ENCODE data around the gene OR7C2. TPM values are rescaled to one million over a fixed set of nuclear protein-coding genes. Genes with fewer than 3 reads are reported as not detected.

OR7C2 gene
- polyA plus RNA-seq, 4 donors, result not detected

DNA sequence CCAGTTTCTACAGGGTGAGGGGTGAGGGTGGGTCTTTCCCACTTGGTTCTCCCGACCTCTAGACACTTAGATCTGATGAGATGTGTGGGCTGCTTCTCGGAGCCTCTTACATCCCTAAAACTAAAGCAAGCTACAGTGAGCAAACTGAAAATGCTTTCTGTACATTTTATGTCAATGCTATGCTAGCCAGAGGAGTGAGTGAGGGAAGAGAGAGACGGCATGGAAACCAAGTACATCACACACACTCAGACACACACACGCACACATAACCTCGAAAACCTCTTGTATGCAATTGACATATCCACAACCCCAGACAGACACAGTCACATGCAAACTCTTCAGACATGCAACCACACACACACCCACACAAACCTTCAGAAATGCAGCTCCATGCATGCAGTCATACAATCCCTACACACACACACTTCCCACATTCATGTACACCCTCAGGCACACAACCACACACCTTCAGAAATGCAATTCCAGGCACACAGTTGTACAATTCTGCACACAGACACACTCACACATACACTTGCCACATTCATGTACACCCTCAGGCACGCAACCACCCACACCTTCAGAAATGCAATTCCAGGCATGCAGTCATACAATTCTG is 37.0 kb downstream of the OR7C2 start:
- DNase-seq (ENCODE audit: low read depth in 4 of 4, low spot score in 2 of 4), result no peak

DNA sequence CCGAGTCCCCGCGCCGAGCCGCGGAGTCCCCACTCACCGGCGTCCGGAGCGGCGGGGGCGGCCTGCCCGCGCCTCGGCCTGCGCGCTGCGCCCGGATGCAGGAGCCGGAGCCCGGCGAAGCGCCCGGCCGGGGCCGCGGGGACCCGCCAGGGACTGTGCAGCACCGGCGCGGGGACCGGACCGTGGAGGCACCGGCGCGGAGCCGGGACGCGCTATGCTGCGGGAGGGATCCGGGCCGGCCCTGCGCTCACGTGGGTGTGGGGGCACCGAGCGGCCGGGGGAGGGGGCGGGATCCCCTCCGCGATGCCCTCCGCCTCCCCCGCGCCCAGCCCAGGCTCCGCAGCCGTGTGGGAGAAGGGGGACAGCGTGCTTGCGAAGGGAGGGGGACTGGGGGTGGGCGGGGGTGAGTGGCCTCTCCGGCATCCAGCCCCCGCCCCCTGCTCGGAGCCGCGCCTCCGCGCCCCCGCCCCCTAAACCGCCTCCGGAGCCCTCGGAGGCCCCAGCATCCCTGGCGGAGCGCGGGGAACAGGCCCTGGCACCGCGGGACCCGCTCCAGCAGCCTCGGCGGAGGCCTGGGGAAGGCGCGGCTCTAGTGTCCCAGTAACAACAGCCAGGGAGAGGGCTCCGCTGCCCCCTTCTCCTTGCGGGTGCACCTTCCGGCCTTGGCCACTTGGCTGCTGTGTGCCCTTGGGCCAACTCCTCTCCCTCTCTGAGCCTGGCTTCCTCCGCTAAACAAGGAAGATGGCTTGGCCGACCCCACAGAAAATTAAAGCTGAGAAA is 38.4 kb downstream of the OR7C2 start, which contains the start of gene SLC1A6:
Gene SLC1A6, minus strand, starts transcription at position 389 of the 780 bp plus-strand sequence. CDS start 6,954 bp downstream, outside the sequence.
- peak in 1 of 4 donors; percentile 9 for DNase-seq (ENCODE audit: low read depth in 4 of 4, low spot score in 2 of 4)

DNA sequence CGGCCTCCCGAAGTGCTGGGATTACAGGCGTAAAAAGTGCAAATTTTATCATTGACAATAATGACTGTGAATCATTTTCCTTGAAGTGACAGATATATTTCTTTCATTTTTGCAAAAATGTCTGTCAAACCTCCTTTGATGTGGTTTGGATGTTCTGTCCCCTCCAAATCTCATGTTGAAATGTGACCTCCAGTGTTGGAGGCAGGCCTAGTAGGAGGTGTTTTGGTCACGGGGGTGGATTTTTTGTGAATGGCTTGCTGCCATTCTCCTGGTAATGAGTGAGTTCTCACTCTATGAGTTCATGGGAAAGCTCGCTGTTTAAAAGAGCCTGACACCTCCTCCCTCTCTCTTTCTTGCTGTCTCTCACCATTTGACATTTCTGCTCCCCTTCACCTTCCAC is 43.8 kb downstream of the OR7C2 start:
- no peak for DNase-seq (ENCODE audit: low read depth in 4 of 4, low spot score in 2 of 4)

Other genes starting within 250 kb of the OR7C2 start
- gene ADGRE2, start 162.9 kb upstream of the OR7C2 start, polyA plus RNA-seq (ENCODE audit: insufficient read length in 4 of 4), result under 1 TPM; 0.37 to 0.69 (median 0.59) TPM
- not detected for gene OR7A5, start 106.3 kb upstream of the OR7C2 start, polyA plus RNA-seq (ENCODE audit: insufficient read length in 4 of 4)
- gene OR7C1, start 106.3 kb upstream of the OR7C2 start, polyA plus RNA-seq (ENCODE audit: insufficient read length in 4 of 4), result under 1 TPM; 0.06 to 0.24 (median 0.12) TPM
- gene OR7A10, start 92.6 kb upstream of the OR7C2 start, polyA plus RNA-seq (ENCODE audit: insufficient read length in 4 of 4), result not detected
- under 1 TPM in 2 of 4 donors, not detected in 2; 0.05 to 0.08 TPM for gene OR7A17, start 55.4 kb upstream of the OR7C2 start, polyA plus RNA-seq (ENCODE audit: insufficient read length in 4 of 4)
- gene SLC1A6, start 38.4 kb downstream of the OR7C2 start, polyA plus RNA-seq (ENCODE audit: insufficient read length in 4 of 4), result under 1 TPM; 0.34 to 0.81 (median 0.48) TPM
- under 1 TPM in 2 of 4 donors, not detected in 2; 0.09 to 0.11 TPM for gene CASP14, start 108.0 kb downstream of the OR7C2 start, polyA plus RNA-seq (ENCODE audit: insufficient read length in 4 of 4)
- gene OR1I1, start 140.7 kb downstream of the OR7C2 start, polyA plus RNA-seq (ENCODE audit: insufficient read length in 4 of 4), result under 1 TPM; 0.03 to 0.09 (median 0.06) TPM
- 10 to 100 TPM; 16.5 to 32.6 (median 22.5) TPM for gene SYDE1, start 165.9 kb downstream of the OR7C2 start, polyA plus RNA-seq (ENCODE audit: insufficient read length in 4 of 4)

Measured in left renal cortex interstitium (tissue), 4 donors.